Measurements from ENCODE around the gene CACNA2D4.

CACNA2D4 gene, protein sequence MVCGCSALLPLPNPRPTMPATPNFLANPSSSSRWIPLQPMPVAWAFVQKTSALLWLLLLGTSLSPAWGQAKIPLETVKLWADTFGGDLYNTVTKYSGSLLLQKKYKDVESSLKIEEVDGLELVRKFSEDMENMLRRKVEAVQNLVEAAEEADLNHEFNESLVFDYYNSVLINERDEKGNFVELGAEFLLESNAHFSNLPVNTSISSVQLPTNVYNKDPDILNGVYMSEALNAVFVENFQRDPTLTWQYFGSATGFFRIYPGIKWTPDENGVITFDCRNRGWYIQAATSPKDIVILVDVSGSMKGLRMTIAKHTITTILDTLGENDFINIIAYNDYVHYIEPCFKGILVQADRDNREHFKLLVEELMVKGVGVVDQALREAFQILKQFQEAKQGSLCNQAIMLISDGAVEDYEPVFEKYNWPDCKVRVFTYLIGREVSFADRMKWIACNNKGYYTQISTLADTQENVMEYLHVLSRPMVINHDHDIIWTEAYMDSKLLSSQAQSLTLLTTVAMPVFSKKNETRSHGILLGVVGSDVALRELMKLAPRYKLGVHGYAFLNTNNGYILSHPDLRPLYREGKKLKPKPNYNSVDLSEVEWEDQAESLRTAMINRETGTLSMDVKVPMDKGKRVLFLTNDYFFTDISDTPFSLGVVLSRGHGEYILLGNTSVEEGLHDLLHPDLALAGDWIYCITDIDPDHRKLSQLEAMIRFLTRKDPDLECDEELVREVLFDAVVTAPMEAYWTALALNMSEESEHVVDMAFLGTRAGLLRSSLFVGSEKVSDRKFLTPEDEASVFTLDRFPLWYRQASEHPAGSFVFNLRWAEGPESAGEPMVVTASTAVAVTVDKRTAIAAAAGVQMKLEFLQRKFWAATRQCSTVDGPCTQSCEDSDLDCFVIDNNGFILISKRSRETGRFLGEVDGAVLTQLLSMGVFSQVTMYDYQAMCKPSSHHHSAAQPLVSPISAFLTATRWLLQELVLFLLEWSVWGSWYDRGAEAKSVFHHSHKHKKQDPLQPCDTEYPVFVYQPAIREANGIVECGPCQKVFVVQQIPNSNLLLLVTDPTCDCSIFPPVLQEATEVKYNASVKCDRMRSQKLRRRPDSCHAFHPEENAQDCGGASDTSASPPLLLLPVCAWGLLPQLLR

DNA sequence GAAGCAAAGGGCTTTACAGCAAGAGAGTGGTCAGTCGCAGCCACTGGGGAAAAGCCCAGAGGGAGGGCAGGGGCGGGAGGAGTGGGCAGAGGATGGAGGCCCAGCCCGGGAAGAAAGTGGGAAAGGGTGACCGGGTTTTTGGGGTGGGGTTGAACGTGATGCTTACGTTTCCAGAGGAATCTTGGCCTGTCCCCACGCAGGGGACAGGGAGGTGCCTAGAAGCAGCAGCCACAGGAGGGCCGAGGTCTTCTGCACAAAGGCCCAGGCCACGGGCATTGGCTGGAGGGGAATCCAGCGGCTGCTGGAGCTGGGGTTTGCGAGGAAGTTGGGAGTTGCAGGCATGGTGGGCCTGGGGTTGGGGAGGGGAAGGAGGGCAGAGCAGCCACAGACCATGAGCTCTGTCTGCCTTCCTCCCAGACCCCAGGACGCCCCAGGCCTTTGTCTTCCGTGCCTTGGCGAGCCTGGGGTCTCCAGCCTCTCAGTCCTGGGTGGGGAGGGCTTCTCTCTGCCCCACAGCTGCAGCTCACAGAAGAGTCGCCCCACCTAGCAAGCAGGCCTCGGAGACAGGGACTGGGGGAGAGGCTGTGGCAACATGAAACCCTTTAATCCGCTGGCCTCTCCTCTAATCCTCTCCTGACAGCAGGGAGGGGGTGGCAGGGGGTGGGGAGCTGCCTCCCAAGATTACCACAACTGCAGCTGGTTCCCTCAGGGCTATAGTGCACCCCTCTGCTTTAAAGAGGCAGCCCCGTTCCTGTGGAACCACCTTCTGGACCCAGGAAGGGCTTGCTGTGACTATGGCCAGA is at the start of gene CACNA2D4:
Gene CACNA2D4 (minus strand): TSS at position 572 of the 803 bp plus-strand sequence. CDS start 179 bp downstream, at position 393.
- TF ChIP-seq, protein P1, sequence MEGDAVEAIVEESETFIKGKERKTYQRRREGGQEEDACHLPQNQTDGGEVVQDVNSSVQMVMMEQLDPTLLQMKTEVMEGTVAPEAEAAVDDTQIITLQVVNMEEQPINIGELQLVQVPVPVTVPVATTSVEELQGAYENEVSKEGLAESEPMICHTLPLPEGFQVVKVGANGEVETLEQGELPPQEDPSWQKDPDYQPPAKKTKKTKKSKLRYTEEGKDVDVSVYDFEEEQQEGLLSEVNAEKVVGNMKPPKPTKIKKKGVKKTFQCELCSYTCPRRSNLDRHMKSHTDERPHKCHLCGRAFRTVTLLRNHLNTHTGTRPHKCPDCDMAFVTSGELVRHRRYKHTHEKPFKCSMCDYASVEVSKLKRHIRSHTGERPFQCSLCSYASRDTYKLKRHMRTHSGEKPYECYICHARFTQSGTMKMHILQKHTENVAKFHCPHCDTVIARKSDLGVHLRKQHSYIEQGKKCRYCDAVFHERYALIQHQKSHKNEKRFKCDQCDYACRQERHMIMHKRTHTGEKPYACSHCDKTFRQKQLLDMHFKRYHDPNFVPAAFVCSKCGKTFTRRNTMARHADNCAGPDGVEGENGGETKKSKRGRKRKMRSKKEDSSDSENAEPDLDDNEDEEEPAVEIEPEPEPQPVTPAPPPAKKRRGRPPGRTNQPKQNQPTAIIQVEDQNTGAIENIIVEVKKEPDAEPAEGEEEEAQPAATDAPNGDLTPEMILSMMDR (conservative IDR thresholded peaks at IDR 0.05; ENCODE audit: low read depth, low read length), result no peak
- no peak within 1 kb of the TSS for H3K4me3 ChIP-seq (ENCODE audit: low read depth, low read length)
- no peak for DNase-seq (ENCODE audit: low read depth)

DNA sequence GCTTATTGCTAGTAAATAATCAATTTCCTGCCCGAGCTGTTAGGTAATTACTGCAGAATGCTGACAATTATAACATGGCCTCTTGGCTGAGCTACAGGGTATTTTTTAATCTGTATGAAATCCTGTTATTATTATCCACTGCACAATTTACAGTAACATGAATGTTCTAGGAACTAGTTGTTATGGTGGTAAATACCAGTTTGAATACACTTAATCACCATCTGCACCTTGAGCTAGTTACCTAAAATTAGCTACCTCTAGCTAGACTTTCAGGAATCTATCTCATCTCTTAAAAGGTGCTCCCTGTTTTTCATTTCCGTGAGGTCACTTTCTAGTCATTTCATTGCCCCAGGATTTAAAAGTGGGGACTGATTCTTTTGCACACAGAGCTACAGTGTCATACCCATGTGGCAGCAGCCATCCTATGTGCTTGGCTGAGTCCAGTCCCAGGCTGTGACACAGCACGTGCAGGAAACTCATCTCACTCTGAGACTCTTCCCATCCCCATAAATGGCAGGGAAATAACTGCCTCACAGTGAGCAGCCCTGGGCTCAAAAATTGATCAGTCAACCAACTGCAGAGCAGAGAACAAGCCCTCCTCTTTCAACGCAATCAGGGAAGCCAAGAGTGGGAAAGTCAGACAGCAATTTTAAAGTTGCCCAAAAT is 48.2 kb upstream of the CACNA2D4 start:
- no peak overlapping the region for H3K4me3 ChIP-seq (ENCODE audit: low read depth, low read length)
- TF ChIP-seq, protein P1 (conservative IDR thresholded peaks at IDR 0.05; ENCODE audit: low read depth, low read length), result no peak
- no peak for DNase-seq (ENCODE audit: low read depth)

DNA sequence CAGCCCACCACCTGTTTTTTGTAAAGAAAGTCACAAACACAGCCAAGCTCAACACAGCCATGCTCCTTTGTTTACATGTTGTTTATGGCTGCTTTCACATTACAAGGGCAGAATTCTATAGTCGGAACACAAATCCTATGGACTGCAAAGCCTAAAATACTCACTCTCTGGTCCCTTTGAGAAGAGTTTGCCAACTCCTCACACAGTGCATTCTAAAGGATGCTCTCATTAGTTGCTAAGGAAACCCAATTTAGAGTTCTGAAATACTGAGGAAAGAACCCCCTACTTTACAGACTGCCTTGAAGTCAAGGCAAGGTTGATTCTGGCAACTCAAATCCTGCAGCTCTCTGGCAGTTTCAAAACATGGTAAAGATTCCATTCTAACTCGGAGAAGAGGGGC is 47.5 kb upstream of the CACNA2D4 start:
- no peak overlapping the region for H3K4me3 ChIP-seq (ENCODE audit: low read depth, low read length)
- TF ChIP-seq, protein P1 (conservative IDR thresholded peaks at IDR 0.05; ENCODE audit: low read depth, low read length), result no peak
- DNase-seq (ENCODE audit: low read depth), result no peak

DNA sequence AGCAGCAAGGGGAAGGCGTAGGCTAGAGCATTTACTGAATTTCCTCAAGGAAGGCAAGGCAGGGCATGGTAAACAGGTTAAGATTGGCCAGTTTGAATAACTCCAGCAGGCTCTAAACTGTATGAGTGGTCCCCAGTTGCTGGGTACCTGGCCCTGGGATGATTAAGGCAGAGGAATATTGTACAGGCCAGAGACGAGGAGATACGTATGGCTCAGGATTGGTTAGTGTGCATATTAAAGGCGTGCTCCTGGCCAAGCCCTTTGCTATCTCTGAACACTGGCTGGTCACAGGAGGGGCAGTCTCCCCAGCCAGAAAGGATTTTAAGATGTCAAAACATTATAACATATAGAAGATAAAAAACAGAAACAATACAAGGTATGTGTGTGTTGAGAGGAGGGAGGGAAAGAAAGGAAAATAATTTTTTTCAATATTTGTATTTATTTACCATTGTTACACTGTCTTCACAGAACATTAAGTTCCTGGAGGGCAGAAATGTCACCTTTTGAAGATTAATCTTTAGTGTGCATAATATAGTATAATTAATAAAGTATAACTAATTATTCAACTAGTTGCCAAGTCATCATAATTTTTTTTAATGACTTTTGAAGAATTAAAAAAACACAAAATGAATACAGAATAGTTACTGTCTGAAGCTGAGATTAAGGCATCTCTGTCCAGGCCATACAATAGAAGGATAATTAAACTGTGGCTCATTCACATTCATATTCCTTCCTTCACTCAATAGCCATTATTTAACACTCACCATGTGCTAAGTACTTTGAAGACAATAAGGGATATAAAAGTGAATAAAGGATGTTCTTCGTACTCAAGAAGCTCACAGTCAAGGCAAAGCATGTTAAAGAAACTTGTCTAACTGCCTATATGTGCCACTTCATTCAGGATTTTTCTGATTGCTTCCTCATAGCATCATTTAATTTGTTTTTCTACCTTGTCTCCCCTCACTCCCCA is 43.9 kb upstream of the CACNA2D4 start:
- TF ChIP-seq, protein P1 (conservative IDR thresholded peaks at IDR 0.05; ENCODE audit: low read depth, low read length), result no peak
- H3K4me3 ChIP-seq (ENCODE audit: low read depth, low read length), result no peak overlapping the region
- DNase-seq (ENCODE audit: low read depth), result no peak

DNA sequence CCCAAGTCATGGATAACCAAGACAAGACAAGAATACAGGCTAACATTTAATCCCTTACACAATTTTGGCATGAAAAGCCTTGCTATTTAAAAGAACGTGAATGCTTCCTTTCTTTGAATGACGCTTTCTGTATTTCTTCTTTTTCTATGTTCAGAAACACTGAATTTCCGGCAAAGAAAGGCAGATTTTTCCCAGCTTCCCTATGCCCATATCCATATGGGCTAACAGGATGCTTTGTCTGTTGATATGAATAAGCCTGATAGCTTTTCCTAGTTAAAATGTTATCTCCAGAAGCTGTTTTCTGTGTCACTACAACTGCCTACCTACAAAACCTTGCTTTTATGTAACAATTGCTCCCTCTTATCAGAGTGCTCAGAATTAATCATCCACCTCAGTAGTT is 38.3 kb upstream of the CACNA2D4 start:
- TF ChIP-seq, protein P1 (conservative IDR thresholded peaks at IDR 0.05; ENCODE audit: low read depth, low read length), result no peak

More for the DNA sequence above, 38.3 kb upstream of the CACNA2D4 start:
- H3K4me3 ChIP-seq (ENCODE audit: low read depth, low read length), result no peak overlapping the region
- no peak for DNase-seq (ENCODE audit: low read depth)

All from choroid plexus epithelial cell (primary cell).